Prostate gland (tissue), 2 donors: ENCODE data around the gene VPS13A.

Experiments
- POLR2A ChIP-seq: fragments of 450-650 bp; IDR thresholded peaks from one replicate; pipeline ENCODE4 v1.6.1; 2016; ENCODE audit warnings: antibody characterized with exemption, mild to moderate bottlenecking
- POLR2AphosphoS5 ChIP-seq: sonication (generic); formaldehyde crosslinking; IDR thresholded peaks from one replicate; pipeline ENCODE4 v1.6.1; 2017; ENCODE audit warnings: antibody characterized with exemption
- TF ChIP-seq, protein P1 (sequence below), 4 experiments: fragments of 200-600 bp in 2 of 4; fragments of 450-650 bp in 2 of 4; sonication (generic) in 2 of 4; IDR thresholded peaks; 1 replicate in 3 of 4; 2 replicates in 1 of 4; pipeline ENCODE4 v1.5.1; 2016 to 2019; ENCODE audit warnings: antibody characterized with exemption in 4 of 4, mild to moderate bottlenecking in 2 of 4, moderate library complexity in 2 of 4

DNA sequence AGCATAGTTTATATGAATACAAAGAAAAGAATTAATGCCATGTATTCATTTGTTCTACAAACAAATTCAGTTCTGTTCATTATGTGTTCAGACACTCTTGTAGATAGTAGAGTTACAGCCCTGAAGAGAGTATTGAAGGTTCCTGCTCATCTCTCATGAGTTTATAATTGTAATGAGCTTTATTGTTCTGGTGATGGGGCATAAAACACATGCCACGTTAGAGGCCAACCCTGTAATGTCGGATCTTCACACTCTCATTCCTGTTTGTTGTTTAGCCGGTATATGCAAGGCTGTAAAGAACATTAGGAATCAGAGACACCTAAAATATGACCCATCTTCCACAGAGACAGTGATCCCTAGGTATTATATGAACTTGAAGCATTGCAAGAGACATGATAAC, 214.5 kb downstream of the VPS13A start:
- TF ChIP-seq POLR2AphosphoS5: no peak
- TF ChIP-seq POLR2A: no peak
- TF ChIP-seq, protein P1, sequence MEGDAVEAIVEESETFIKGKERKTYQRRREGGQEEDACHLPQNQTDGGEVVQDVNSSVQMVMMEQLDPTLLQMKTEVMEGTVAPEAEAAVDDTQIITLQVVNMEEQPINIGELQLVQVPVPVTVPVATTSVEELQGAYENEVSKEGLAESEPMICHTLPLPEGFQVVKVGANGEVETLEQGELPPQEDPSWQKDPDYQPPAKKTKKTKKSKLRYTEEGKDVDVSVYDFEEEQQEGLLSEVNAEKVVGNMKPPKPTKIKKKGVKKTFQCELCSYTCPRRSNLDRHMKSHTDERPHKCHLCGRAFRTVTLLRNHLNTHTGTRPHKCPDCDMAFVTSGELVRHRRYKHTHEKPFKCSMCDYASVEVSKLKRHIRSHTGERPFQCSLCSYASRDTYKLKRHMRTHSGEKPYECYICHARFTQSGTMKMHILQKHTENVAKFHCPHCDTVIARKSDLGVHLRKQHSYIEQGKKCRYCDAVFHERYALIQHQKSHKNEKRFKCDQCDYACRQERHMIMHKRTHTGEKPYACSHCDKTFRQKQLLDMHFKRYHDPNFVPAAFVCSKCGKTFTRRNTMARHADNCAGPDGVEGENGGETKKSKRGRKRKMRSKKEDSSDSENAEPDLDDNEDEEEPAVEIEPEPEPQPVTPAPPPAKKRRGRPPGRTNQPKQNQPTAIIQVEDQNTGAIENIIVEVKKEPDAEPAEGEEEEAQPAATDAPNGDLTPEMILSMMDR (IDR thresholded peaks at IDR 0.05): no peak
